Endometrial microvascular endothelial cells (primary cell): Measurements from ENCODE around the gene AMPD2. TPM values are rescaled to one million over a fixed set of nuclear protein-coding genes. Genes with fewer than 3 reads are reported as not detected.

Experiments
- in situ Hi-C: cut with HindIII; loops from 2 replicates; pipeline ENCODE4 v1.10.0; 2017; ENCODE audit warnings: low sequenced_read_pairs, low pct_unique_long_range_greater_than_20kb; ENCODE audit errors: inconsistent ontology term
- total RNA-seq: library from RNA; depleted of rRNA; stranded (reverse); fragments of >200 nt; gene quantifications from one replicate; pipeline ENCODE4 v1.2.3, GENCODE V29; 2015; ENCODE audit errors: inconsistent ontology term

AMPD2 gene
- total RNA-seq, 1 donor from 2014 or later = 88.4 TPM

DNA sequence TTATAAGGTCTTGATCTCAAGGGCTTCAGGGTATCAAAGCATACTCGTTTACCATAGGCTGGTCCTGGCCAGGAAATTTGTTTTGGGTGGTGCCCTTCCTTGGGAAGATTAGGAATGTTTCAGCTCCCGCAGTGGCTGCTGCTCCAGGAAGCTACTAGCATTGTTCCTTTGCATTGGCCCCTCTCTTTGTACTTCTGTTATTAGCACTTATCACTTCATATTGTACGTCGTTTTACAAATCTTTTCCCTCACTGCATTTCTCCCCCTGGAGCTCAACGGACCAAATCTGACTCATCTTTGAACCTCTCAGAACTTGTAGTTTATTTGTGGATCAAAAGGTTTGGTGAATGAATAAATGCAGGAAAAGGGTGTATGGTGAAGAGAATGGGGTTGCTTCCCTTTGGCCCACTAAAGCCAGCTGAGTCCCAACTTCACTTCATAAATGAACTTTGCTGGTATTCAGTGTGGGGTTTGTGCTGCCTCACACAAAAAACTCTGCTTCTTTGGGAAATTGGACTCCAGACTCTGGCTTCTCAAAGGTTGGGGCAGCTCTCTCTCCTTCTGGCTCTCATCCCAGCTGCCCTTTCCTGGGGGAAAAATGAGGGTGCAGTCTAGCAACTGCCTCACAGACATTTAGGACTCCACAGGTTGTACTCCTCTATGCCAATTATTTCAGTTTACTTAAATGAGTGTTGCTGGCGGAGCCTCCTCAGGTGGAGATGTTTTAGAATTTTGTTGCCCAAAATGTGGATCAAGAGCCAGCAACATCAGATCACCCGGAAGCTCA, 6.1 kb upstream of the AMPD2 start:
- in situ Hi-C loops = no loop called here

DNA sequence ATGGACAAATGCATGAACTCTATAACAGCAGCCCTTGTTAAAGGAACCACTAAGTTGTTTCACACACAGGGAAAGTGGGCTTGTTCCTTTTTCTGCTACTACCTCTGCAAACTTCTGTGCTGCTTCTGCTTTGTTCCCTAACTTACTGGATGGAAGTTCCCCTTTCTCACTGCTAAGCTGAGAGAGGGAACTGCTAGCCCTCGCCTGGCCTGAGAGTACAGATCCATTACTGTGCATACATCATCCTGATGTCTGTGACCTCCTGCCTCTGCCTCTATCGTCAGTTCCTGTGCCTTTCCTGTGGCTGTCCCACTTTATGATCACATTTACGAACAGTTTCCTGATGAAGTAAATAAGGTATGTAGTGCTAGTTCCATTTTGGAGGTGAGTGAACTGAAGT, 3.8 kb upstream of the AMPD2 start:
- in situ Hi-C loops = no loop called here

- in situ Hi-C loops = no loop called here
Measured at GRCh38 chr1:109616391-109616790, 3.2 kb upstream of the AMPD2 start.

GRCh38 chr1:109617291-109617801, 2.3 kb upstream of the AMPD2 start:
- in situ Hi-C loops = no loop called here

DNA sequence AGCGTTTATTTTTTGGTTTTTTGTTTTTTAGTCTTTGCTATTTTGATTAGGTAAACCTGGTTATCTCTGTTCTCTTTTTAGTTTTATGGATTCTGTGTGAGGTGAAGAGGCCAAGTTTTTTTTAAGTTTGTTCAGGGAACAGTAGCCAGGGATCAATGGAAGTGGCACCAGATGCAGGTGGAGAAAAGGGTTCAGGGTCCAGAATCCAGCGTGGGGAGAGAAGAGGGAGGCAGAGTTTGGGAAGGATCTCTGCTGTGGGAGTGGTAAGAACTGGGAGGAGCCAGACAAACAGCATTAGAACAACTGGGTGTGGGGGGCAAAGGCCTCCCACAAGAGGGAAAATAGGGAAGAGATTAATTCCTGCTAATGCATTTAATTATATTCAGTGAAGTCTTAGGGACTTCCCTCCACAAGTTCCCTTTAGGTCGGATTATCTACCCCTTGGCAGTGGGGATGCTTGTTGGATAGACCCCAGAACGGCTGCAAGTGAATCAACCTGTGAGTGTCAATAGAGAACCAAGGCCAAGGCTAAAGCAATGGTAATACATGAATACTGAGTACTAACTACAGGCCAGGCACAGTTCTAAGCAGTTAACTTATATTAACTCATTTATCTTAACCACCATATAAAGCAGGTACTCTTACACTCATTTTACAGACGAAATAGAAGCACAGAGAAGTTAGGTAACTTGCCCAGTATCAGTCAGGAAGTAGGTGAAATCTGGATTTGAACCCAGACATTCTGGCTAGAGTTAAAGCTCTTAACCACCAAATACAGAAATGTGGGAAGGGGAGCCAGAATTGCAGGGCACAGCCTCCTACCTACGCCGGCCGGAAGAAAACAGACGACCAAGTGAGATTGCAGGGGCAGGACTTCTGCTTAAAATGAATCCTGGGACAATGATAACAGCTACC, 719 bp upstream of the AMPD2 start:
- in situ Hi-C loops = no loop called here

- in situ Hi-C loops = no loop called here
Measured at GRCh38 chr1:109620401-109620791, 759 bp downstream of the AMPD2 start.

DNA sequence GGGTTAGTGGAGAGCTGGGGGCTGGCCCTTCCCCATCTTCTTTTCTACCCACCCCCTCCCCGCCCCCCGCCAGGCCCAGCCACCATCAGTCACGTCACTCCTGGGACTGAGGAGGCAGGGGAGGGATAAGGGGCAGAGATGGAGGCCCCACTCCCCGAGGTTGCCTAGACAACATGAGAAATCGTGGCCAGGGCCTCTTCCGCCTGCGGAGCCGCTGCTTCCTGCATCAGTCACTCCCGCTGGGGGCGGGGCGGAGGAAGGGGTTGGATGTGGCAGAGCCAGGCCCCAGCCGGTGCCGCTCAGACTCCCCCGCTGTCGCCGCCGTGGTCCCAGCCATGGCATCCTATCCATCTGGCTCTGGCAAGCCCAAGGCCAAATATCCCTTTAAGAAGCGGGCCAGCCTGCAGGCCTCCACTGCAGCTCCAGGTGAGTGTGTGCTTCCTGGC, 1.2 kb downstream of the AMPD2 start:
- in situ Hi-C loops = no loop called here

GRCh38 chr1:109621379-109622136, 1.9 kb downstream of the AMPD2 start:
- in situ Hi-C loops = no loop called here

DNA sequence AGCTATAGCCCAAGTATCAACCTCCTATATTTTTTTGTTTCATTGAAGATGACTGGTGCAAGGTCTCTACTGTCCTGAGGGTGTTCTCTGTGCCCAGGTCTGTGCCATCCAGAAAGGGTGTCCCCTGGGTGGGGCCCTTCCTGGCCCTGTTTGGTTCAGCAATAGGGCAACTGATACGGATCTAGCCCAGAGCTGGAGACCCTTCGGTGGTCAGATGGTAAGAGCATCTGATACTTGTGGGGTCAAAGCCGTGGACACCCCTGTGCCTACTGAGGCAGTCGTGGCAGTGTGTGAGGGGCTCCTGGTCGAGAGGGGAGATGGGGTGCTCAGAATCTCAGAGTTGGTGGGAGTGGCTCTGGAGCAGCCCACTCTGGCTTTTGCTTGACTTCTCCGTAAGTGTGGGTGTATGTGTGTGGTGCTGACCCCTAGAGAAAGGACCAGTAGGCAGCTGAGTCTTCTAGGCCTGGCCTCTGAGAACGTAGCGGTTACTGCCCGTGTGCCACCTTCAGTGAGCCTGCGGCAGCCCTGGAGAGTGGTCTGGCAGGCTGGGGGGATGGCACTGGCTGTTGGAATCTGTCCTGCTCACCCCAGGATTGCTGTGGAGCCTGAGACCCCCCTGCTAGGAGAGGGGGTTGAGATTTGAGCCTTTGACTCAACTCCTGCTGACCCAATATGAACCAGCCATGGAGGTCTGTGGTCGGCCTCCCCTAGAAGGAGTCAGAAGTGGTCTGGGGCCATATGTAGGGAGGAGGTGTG, 2.7 kb downstream of the AMPD2 start:
- in situ Hi-C loops = no loop called here

GRCh38 chr1:109622895-109623294, 3.3 kb downstream of the AMPD2 start:
- in situ Hi-C loops = no loop called here

- in situ Hi-C loops = no loop called here
Measured at GRCh38 chr1:109623601-109624161, 4.0 kb downstream of the AMPD2 start.

DNA sequence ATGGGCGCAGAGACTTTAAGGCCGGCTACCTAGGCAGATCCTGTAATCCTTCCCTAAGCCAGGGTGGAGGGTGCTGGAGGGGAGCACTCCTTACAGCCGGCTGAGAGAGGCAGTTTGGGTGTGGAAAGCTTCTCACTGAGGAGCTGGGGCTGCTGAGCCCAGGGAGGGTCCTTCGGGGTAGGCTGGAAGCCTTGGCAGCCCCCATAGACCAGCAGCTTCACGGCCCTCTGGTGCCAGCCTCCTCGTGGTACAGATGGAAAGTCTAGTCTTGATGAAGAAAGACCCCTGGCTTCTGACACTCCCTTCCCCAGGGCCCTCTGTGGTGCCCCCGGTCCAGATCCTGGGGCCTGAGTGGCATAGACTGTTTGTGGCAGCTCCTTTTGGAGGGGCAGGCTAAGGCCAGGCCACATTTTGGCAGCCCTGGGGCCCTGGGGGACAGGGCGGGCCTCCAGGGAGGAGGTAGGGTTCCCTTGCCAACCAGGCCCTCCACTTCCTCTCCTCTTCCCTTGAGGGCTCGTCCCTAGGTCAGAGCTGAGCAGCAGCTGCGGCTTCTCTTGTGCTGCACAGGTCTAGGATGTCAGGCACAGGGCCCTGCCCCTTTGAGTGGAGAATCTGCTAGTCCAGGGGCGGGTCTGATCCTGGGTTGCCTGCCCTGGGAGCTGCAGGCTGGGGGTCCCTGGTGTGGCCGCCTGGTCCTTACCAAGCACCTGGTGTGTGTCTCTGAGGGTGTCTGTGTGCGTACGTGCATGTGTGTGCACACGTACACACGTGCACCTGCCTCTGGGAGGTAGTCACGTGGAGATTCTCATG, 4.8 kb downstream of the AMPD2 start:
- in situ Hi-C loops = no loop called here

DNA sequence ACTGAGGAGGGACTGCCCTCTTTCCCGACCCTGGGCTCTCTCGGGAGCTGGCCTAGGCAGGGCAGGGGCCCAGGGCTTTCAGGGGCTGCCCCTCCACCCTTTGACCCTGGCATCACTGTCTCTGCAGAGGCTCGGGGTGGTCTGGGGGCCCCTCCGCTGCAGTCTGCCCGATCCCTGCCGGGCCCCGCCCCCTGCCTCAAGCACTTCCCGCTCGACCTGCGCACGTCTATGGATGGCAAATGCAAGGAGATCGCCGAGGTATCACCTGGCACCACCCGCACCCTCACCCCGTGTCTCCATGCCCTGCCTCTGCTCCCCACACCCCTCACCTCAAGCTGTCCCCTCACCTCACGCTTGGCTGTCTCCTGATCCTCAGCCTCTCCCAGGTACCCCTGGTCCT, 5.5 kb downstream of the AMPD2 start:
- in situ Hi-C loops = no loop called here

GRCh38 chr1:109625601-109626560, 6.2 kb downstream of the AMPD2 start:
- in situ Hi-C loops = no loop called here

- in situ Hi-C loops = no loop called here
Measured at GRCh38 chr1:109626682-109627408, 7.2 kb downstream of the AMPD2 start.
